Type B pancreatic cell (in vitro differentiated cells): ENCODE measurements around the gene ATXN7L2. TPM values are rescaled to one million over a fixed set of nuclear protein-coding genes. Genes with fewer than 3 reads are reported as not detected.

Source experiments
- DNase-seq: peaks from one replicate; pipeline ENCODE4 v3.0.0; 2021; ENCODE audit warnings: mixed read lengths; ENCODE audit not compliant: unreplicated experiment; ENCODE audit errors: extremely low spot score
- H3K27ac Mint-ChIP-seq: 2 replicates; pipeline ENCODE4 v1.8.0; 2021; ENCODE audit warnings: mild to moderate bottlenecking, mixed read lengths
- H3K27me3 Mint-ChIP-seq: 2 replicates; pipeline ENCODE4 v1.8.0; 2021; ENCODE audit warnings: mixed read lengths
- H3K36me3 Mint-ChIP-seq: 2 replicates; pipeline ENCODE4 v1.8.0; 2021; ENCODE audit warnings: mixed read lengths
- H3K4me1 Mint-ChIP-seq: one replicate; pipeline ENCODE4 v1.8.0; 2021; ENCODE audit warnings: mixed read lengths; ENCODE audit not compliant: unreplicated experiment
- H3K4me3 Mint-ChIP-seq: 2 replicates; pipeline ENCODE4 v1.8.0; 2021; ENCODE audit warnings: mild to moderate bottlenecking, mixed read lengths
- H3K9me3 Mint-ChIP-seq: 2 replicates; pipeline ENCODE4 v1.8.0; 2021; ENCODE audit warnings: mixed read lengths
- CTCF ChIP-seq: fragments of 200-600 bp; sonication (generic); conservative IDR thresholded peaks from 2 replicates; pipeline ENCODE4 v1.5.0; 2021; ENCODE audit warnings: antibody characterized with exemption, mild to moderate bottlenecking
- total RNA-seq: library from RNA; stranded (reverse); gene quantifications from 2 replicates; pipeline ENCODE4 v1.2.1, GENCODE V29; 2021; ENCODE audit warnings: low replicate concordance

ATXN7L2 gene
- total RNA-seq, 1 donor from 2014 or later: 12.0 TPM

- Mint-ChIP-seq H3K27ac (no peak overlapping the region), H3K4me3 (no peak overlapping the region), H3K9me3 (no peaks in the 10 kb centered on the region), H3K36me3 (no peaks in the 10 kb centered on the region), H3K27me3 (peaks cover 37% of the 10 kb centered on the region), H3K4me1 (peaks cover 28% of the 10 kb centered on the region)
- no peak for TF ChIP-seq CTCF
- no peak for DNase-seq
Measured at GRCh38 chr1:109513110-109513710, 29.5 kb downstream of the ATXN7L2 start.

- no peaks in the 10 kb centered on the region for H3K9me3 Mint-ChIP-seq
- no peak overlapping the region for H3K4me3 Mint-ChIP-seq
- H3K36me3 Mint-ChIP-seq: no peaks in the 10 kb centered on the region
- H3K27ac Mint-ChIP-seq: no peak overlapping the region
- no peak for TF ChIP-seq CTCF
- no peak for DNase-seq
- H3K27me3 Mint-ChIP-seq: peaks cover 28% of the 10 kb centered on the region
- H3K4me1 Mint-ChIP-seq: peaks cover 17% of the 10 kb centered on the region
Measured at GRCh38 chr1:109514846-109515245, 31.1 kb downstream of the ATXN7L2 start.

- no peak for DNase-seq
- Mint-ChIP-seq H3K4me3 (no peak overlapping the region), H3K36me3 (no peaks in the 10 kb centered on the region), H3K4me1 (peaks cover 19% of the 10 kb centered on the region), H3K27ac (no peak overlapping the region), H3K9me3 (no peaks in the 10 kb centered on the region), H3K27me3 (peaks cover 25% of the 10 kb centered on the region)
- no peak for TF ChIP-seq CTCF
Measured at GRCh38 chr1:109516872-109517271, 33.2 kb downstream of the ATXN7L2 start.

- TF ChIP-seq CTCF: no peak
Measured at GRCh38 chr1:109517337-109517736, 33.6 kb downstream of the ATXN7L2 start.

GRCh38 chr1:109521002-109521951, 37.6 kb downstream of the ATXN7L2 start:
- no peak overlapping the region for H3K27ac Mint-ChIP-seq
- no peak overlapping the region for H3K4me3 Mint-ChIP-seq
- peaks cover 14% of the 10 kb centered on the region for H3K4me1 Mint-ChIP-seq
- H3K27me3 Mint-ChIP-seq: peaks cover 35% of the 10 kb centered on the region
- no peaks in the 10 kb centered on the region for H3K9me3 Mint-ChIP-seq
- H3K36me3 Mint-ChIP-seq: no peaks in the 10 kb centered on the region
- no peak for TF ChIP-seq CTCF
- DNase-seq: no peak

More at GRCh38 chr1:109517337-109517736, 33.6 kb downstream of the ATXN7L2 start:
- peaks cover 27% of the 10 kb centered on the region for H3K27me3 Mint-ChIP-seq
- no peak overlapping the region for H3K4me3 Mint-ChIP-seq
- no peaks in the 10 kb centered on the region for H3K9me3 Mint-ChIP-seq
- H3K27ac Mint-ChIP-seq: no peak overlapping the region
- H3K4me1 Mint-ChIP-seq: peaks cover 19% of the 10 kb centered on the region
- no peak for DNase-seq
- H3K36me3 Mint-ChIP-seq: no peaks in the 10 kb centered on the region
